ENCODE results near the gene C2CD4D.
"Not testable (repeated sequence)": the region's sequence is repeated elsewhere in the genome, so short reads cannot be mapped to it uniquely, and the experiment has no call there.

C2CD4D gene

DNA sequence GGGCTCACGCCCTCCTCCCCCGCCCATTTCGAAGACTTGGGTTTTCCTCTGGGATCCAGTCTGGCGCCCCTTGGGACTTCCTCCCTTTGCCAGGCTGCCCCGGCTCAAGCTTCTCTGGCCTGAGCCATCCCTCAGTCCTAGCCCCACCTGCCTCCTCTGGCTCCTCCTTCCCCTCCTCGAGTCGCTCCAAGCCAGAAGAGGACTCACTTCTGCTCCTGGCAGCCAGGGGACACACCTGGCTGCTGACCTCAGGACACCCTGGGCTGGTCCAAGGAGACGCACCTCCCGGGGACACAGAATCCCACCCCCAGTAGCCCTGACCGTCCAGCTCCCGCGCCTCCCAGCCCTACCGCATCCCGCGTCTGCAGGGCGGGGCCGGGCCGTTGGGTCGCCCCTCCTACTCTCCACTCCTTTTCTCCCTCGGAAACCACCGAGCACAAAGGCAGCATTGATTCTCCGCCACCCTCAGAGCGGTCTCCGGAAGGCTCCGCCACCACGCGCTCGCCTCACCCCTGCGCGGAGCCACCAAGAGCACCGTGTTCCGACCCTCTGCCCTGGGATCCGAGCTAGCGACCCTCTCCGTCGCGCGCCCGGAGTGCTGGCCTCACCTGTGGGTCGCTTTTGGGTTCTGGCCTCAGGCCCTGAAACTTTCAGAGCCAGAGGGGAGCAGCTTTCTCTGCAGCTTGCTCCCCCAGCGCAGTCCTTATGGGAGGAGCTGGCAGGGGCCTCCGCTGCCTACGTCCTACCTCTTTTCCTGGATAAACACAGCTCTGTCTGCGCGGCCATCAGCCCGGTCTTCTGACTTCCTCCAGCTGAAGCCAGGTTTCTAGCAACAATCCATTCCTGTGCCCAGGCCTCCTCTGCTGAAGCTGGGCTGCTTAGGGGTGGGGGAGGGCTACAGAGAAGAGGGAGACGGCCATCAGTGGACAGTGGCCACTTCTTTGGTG is at the start of gene C2CD4D:
TSS of gene C2CD4D (minus strand) at position 364 of the 947 bp plus-strand sequence. CDS start 831 bp downstream, outside the sequence.
- no peak for DNase-seq (ENCODE audit: low read depth, low spot score)

DNA sequence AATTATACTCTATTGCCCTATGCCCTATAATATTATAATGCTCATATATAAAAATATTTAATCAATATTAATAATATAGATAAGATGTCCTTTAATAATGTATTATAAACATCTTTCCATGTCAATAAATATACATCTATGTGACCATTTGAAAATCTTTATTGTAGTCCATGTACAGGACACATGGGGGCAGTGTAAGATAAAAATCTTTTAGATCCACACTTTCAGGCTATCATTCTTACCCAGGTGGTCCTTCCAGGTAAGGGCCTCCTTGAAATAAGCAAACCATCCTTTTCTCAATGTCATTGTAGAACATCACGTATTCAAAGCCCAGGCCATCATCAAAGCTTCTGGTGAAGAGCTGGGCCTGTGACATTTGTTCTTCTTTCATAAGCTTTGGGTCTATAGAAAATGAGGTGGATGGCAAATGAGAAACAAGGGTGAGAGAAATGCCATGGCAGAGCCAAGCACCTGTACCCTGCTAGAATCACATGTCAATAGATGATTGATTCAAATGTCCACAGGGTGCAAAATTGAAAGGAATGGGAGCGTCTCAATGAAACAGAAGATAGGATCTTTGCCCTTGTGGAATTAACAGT is 49.5 kb upstream of the C2CD4D start:
- DNase-seq (ENCODE audit: low read depth, low spot score) = no peak

DNA sequence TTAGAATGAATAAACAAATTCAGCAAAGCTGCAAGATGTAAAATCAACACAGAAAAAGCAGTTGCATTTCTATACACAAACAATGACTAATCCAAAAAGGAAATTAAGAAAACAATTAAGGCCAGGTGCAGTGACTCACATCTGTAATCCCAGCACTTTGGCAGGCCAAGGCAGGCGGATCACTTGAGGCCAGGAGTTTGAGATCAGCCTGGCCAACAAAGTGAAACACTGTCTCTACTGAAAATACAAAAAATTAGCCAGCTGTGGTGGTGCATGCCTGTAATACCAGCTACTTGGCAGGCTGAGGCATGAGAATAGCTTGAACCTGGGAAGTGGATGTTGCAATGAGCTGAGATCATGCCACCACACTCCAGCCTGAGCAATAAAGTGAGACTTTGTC is 47.4 kb upstream of the C2CD4D start:
- no peak for DNase-seq (ENCODE audit: low read depth, low spot score)

DNA sequence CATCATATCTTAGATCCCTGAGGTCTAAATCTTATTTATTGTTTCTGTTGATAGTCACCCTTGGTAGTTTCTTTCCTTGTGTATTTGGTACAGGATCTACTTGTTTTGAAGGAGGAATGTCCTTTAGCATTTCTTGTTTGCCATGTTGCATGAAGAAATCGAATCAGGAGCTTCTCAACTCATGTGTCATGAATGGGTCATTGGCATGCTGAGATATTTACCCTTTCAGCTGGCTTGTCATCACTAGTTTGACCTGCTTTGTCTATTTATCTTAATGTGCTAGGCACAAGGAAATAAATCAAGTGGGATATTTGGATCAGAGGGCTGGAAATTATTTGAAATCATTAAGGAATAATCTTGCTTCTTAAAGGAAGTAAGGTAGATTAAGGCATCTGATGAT is 45.9 kb upstream of the C2CD4D start:
- DNase-seq (ENCODE audit: low read depth, low spot score) = no peak

- DNase-seq (ENCODE audit: low read depth, low spot score) = not testable (repeated sequence)
Measured at GRCh38 chr1:151884879-151885278, 45.3 kb upstream of the C2CD4D start.

GRCh38 chr1:151884445-151884844 is 44.8 kb upstream of the C2CD4D start:
- DNase-seq (ENCODE audit: low read depth, low spot score) = not testable (repeated sequence)

GRCh38 chr1:151883898-151884297 is 44.3 kb upstream of the C2CD4D start:
- DNase-seq (ENCODE audit: low read depth, low spot score) = not testable (repeated sequence)

DNA sequence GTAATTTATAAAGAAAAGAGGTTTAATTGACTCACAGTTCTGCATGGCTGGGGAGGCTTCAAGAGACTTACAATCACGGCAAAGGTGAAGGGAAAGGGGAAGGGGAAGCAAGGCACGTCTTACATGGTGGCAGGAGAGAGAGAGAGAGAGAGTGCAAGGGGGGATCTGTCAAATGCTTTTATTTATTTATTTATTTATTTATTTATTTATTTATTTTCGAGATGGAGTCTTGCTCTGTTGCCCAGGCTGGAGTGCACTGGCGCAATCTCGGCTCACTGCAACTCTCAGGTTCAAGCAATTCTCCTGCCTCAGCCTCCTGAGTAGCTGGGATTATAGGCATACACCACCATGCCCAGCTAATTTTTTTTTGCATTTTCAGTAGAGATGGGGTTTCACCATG is 43.3 kb upstream of the C2CD4D start:
- DNase-seq (ENCODE audit: low read depth, low spot score) = not testable (repeated sequence)

GRCh38 chr1:151882466-151882865 is 42.8 kb upstream of the C2CD4D start:
- no peak for DNase-seq (ENCODE audit: low read depth, low spot score)

DNA sequence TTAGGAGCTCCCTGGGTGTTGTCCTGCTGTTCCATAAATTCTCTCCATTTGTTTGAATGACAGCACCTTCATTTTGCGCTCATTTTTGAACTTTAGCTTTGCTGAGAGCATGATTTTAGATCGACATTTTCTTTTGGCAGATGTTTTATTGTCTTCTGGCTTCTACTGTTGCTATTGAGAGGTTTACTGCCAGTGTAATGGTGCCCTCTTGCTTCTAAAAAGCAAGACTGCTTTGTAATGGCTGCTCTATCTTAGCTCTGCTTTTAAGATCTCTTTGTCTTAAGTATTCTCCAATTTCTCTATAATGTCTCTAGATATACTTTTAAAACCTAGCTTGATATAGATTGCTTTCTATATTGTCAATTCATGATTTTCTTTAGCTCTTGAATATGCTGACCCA is 41.9 kb upstream of the C2CD4D start:
- no peak for DNase-seq (ENCODE audit: low read depth, low spot score)

- DNase-seq (ENCODE audit: low read depth, low spot score) = no peak
Measured at GRCh38 chr1:151875419-151876097, 35.9 kb upstream of the C2CD4D start.

- not testable (repeated sequence) for DNase-seq (ENCODE audit: low read depth, low spot score)
Measured at GRCh38 chr1:151872776-151873175, 33.2 kb upstream of the C2CD4D start.

GRCh38 chr1:151871284-151872030 is 31.8 kb upstream of the C2CD4D start:
- DNase-seq (ENCODE audit: low read depth, low spot score) = no peak

GRCh38 chr1:151868486-151868885 is 28.9 kb upstream of the C2CD4D start:
- DNase-seq (ENCODE audit: low read depth, low spot score) = no peak

- DNase-seq (ENCODE audit: low read depth, low spot score) = no peak
Measured at GRCh38 chr1:151867765-151868411, 28.3 kb upstream of the C2CD4D start.

DNA sequence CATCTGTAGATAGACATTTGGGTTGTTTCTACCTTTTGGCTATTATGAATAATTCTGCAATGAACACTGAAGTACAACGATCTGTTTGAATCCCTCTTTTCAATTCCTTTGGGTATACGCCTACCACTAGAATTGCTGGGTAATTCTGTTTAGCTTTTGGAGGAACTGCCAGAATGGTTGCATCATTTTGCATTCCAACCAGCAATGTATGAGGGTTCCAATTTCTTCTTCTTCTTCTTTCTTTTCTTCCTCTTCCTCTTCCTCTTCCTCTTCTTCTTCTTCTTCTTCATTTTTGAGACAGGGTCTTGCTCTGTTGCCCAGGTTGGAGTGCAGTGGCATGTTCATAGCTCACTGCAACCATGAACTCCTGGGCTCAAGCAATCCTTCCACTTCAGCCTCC is 27.7 kb upstream of the C2CD4D start:
- no peak for DNase-seq (ENCODE audit: low read depth, low spot score)

- no peak for DNase-seq (ENCODE audit: low read depth, low spot score)
Measured at GRCh38 chr1:151864411-151864810, 24.8 kb upstream of the C2CD4D start.

DNA sequence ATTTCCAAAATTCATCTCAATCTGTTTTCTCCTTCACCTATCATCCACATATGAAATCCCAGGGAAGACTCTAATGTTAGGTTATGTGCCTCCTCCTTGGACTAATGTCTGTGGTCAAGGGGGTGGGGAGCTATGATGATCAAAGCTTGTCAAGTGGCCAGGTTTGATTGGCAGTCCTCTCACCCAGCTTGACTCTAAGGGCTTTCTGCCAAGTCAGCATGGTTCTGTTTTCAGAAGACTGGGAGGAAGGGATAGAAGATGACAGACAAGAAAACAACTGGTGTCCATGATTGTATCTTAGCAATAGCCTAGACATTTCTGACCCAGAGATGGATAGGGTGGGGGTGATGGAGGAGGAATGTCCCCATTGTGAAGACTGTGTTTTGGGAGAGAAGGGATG is 23.0 kb upstream of the C2CD4D start:
- DNase-seq (ENCODE audit: low read depth, low spot score) = no peak

DNA sequence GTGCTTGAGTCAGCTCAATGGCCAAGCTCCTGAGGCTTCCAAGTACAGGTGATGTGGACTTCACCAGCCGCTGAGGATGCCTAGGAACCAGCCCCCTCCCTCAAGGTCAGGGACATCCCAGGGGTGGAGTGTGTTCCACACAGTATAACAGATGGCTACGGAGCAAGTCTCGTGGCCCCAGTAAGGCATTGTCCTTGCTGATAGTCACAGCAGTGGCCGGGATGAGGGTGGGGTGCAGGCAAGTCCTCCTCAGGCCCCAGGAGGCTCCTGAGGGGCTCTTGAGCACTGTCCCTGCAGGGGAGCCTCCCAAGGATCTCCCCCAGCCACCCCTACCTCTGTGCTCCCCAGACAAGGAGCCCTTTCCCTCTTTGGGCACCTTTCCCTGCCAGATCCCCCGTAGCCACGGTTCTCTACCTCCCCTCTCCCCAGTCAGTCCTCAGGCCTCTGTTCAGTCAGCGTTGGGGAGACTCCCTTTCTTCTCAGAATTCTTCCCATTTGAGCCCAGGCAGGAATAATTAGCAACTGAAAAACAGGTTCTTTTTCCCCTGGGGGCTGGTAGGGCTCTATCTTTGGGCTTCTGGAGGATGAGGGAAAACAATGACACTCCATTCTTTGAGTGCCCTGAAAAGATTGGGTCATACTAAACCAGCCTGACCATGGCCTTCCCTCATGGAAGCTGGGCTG is 21.0 kb upstream of the C2CD4D start:
- no peak for DNase-seq (ENCODE audit: low read depth, low spot score)

- DNase-seq (ENCODE audit: low read depth, low spot score) = no peak
Measured at GRCh38 chr1:151859891-151860293, 20.3 kb upstream of the C2CD4D start.
